ENCODE measurements around the gene GPR25. TPM values are rescaled to one million over a fixed set of nuclear protein-coding genes. Genes with fewer than 3 reads are reported as not detected.

The GPR25 gene
- total and polyA plus RNA-seq, 2 of the 4 experiments (the other 2 are of a cell fraction) = not detected

GRCh38 chr1:200836213-200836612, 36.6 kb upstream of the GPR25 start:
- no peak overlapping the region for H2AK5ac ChIP-seq (ENCODE audit: low read depth, low read length)
- no peak overlapping the region for H3K4ac ChIP-seq (ENCODE audit: low read depth, low read length)
- H3K18ac ChIP-seq (ENCODE audit: low read depth, low read length) = no peak overlapping the region
- ATAC-seq (ENCODE audit: low read depth) = no peak
- no peak overlapping the region for H3K14ac ChIP-seq (replicated peaks; ENCODE audit: low read depth, low read length)
- WGBS, 2 experiments (ENCODE audit: extremely low coverage in 2 of 2, insufficient read length in 1 of 2) = no CpG with 5 or more reads among the region's 3 CpGs
- H3K56ac ChIP-seq (ENCODE audit: extremely low read depth, insufficient read depth, low read length) = no peak overlapping the region
- in situ Hi-C loops (cut with MboI; ENCODE audit: low sequenced_read_pairs) (no loop called here), intact Hi-C loops (cut with micrococcal nuclease) (loop anchor here (1.0 kb wide), 1 partner anchor 23 kb away; no protein-coding TSS in a partner anchor), dilution Hi-C loops (cut with HindIII; ENCODE audit: low sequenced_read_pairs, unreplicated experiment) (no loop called here)
- peaks cover 8% of the 10 kb centered on the region; the same call in 1 of the 2 replicates for H3K9me1 ChIP-seq (ENCODE audit: insufficient read depth, low read length)
- H4K5ac ChIP-seq (ENCODE audit: low read depth, low read length) = no peak overlapping the region
- BruUV-seq (replicated peaks) = no TSS peak
- no peaks in the 10 kb centered on the region for H3K9me3 ChIP-seq (ENCODE audit: control insufficient read depth, insufficient read depth, low read length)
- TF ChIP-seq MXI1 (IDR thresholded peaks at IDR 0.05; ENCODE audit: borderline replicate concordance, low read depth, low read length) (no peak), RFX5 (IDR thresholded peaks at IDR 0.05; ENCODE audit: low read depth, low read length) (no peak), FOS (IDR thresholded peaks at IDR 0.05; ENCODE audit: low read depth, low read length) (no peak), MAZ (IDR thresholded peaks at IDR 0.05; ENCODE audit: borderline replicate concordance, low read depth, low read length) (no peak), USF2 (IDR thresholded peaks at IDR 0.05; ENCODE audit: low read depth, low read length) (no peak), CTCF (conservative IDR thresholded peaks at IDR 0.05; ENCODE audit: low read depth, low read length) (no peak), ELK1 (IDR thresholded peaks at IDR 0.05; ENCODE audit: borderline replicate concordance, low read depth, low read length) (no peak), POLR2A (IDR thresholded peaks at IDR 0.05; ENCODE audit: low read depth, low read length) (no peak), RAD21 (IDR thresholded peaks at IDR 0.05; ENCODE audit: low read length) (no peak), RCOR1 (IDR thresholded peaks at IDR 0.05; ENCODE audit: insufficient replicate concordance, low read length) (no peak), MAFK (IDR thresholded peaks at IDR 0.05; ENCODE audit: low read depth, low read length) (no peak), BHLHE40 (IDR thresholded peaks at IDR 0.05; ENCODE audit: low read depth, low read length) (no peak), CEBPB (IDR thresholded peaks at IDR 0.05; ENCODE audit: low read depth, low read length) (no peak), SMC3 (IDR thresholded peaks at IDR 0.05; ENCODE audit: low read depth, low read length) (no peak)
- H3K36me3 ChIP-seq (ENCODE audit: control insufficient read depth, insufficient read depth, low read length) = peaks cover 9% of the 10 kb centered on the region
- H2BK15ac ChIP-seq (ENCODE audit: low read depth, low read length) = no peak overlapping the region
- POLR2A ChIA-PET (ENCODE audit: unreplicated experiment) = no interaction called here
- H4K8ac ChIP-seq (ENCODE audit: low read depth in 2 of 2, low read length in 2 of 2) = no peak overlapping the region
- H2BK20ac ChIP-seq (ENCODE audit: low read depth, low read length) = no peak overlapping the region
- no peaks in the 10 kb centered on the region for H3K27me3 ChIP-seq (ENCODE audit: control insufficient read depth, insufficient read depth, low read length)
- H2AFZ ChIP-seq (replicated peaks; ENCODE audit: low read length, poor library complexity) = no peak overlapping the region
- no peak overlapping the region for H3K4me3 ChIP-seq (ENCODE audit: insufficient read depth, low read depth, low read length)
- DNase-seq = no peak
- no peak overlapping the region for H3K23ac ChIP-seq (ENCODE audit: low read depth, low read length)
- H2AK9ac ChIP-seq (replicated peaks; ENCODE audit: low read depth, low read length, poor library complexity) = no peak overlapping the region
- no peak overlapping the region for H4K91ac ChIP-seq (ENCODE audit: insufficient read depth, low read depth, low read length)
- H2BK5ac ChIP-seq (ENCODE audit: low read depth, low read length, poor library complexity, severe bottlenecking) = no peak overlapping the region
- H3K4me1 ChIP-seq (ENCODE audit: control insufficient read depth, insufficient read depth, low read length) = no peaks in the 10 kb centered on the region; the same call in 1 of the 2 replicates
- H3K27ac ChIP-seq (ENCODE audit: insufficient read depth, low read length) = no peak overlapping the region
- no peak overlapping the region for H3K9ac ChIP-seq (ENCODE audit: low read depth, low read length)
- H2BK120ac ChIP-seq (ENCODE audit: low read depth, low read length) = no peak overlapping the region
- H4K20me1 ChIP-seq (ENCODE audit: insufficient read depth, low read length) = peaks cover 9% of the 10 kb centered on the region; the same call in 1 of the 2 replicates
- H3K4me2 ChIP-seq (ENCODE audit: low read depth, low read length) = no peak overlapping the region
- peaks cover 27 to 45% of the 10 kb centered on the region in 2 experiments for H3K79me1 ChIP-seq (ENCODE audit: low read depth in 1 of 2, low read length in 2 of 2)
- CTCF ChIA-PET = interaction anchor here (2.7 kb wide), 1 partner anchor 213 kb away, joined by 8 read pairs; no protein-coding TSS in a partner anchor

Data from IMR-90 (cell line).